COR-L47 (cell line): ENCODE measurements around the gene LRRC41.
"Not testable (repeated sequence)": the region's sequence is repeated elsewhere in the genome, so short reads cannot be mapped to it uniquely, and the experiment has no call there.

Experiments used
- DNase-seq: peaks from one replicate; lab custom pipeline; 2025; lab: John Stamatoyannopoulos, UW

Gene LRRC41

GRCh38 chr1:46284597-46285564, 18.5 kb downstream of the LRRC41 start:
- no peak for DNase-seq

- DNase-seq = no peak
Observed at GRCh38 chr1:46284058-46284457, 19.4 kb downstream of the LRRC41 start.

GRCh38 chr1:46281021-46281420, 22.4 kb downstream of the LRRC41 start:
- DNase-seq = no peak

- no peak for DNase-seq
Observed at GRCh38 chr1:46280092-46280491, 23.3 kb downstream of the LRRC41 start.

GRCh38 chr1:46278807-46279206, 24.6 kb downstream of the LRRC41 start:
- no peak for DNase-seq

- no peak for DNase-seq
Observed at GRCh38 chr1:46277658-46278373, 25.6 kb downstream of the LRRC41 start.

GRCh38 chr1:46275030-46275337, 28.4 kb downstream of the LRRC41 start:
- no peak for DNase-seq

- DNase-seq = no peak
Observed at GRCh38 chr1:46274225-46275029, 29.0 kb downstream of the LRRC41 start.

- DNase-seq = no peak
Observed at GRCh38 chr1:46268578-46268977, 34.8 kb downstream of the LRRC41 start.

GRCh38 chr1:46263146-46263545, 40.3 kb downstream of the LRRC41 start:
- no peak for DNase-seq

GRCh38 chr1:46262508-46262907, 40.9 kb downstream of the LRRC41 start:
- no peak for DNase-seq

GRCh38 chr1:46256523-46256922, 46.9 kb downstream of the LRRC41 start:
- no peak for DNase-seq

- no peak for DNase-seq
Observed at GRCh38 chr1:46254668-46255067, 48.7 kb downstream of the LRRC41 start.

GRCh38 chr1:46248122-46248920, 55.1 kb downstream of the LRRC41 start:
- DNase-seq = peak; percentile 62

GRCh38 chr1:46247436-46248121, 55.8 kb downstream of the LRRC41 start, which contains the start of gene RAD54L:
Gene RAD54L (plus strand): TSS chr1:46247763. CDS start chr1:46248406, 643 bp downstream.
- DNase-seq = peak; percentile 93

GRCh38 chr1:46246548-46247435, 56.6 kb downstream of the LRRC41 start:
- DNase-seq = peak; percentile 4

GRCh38 chr1:46246136-46246535, 57.3 kb downstream of the LRRC41 start:
- DNase-seq = not testable (repeated sequence)

- no peak for DNase-seq
Observed at GRCh38 chr1:46244656-46245371, 58.6 kb downstream of the LRRC41 start.

GRCh38 chr1:46243831-46244230, 59.6 kb downstream of the LRRC41 start:
- not testable (repeated sequence) for DNase-seq
